NCI-H82 treated with DMSO at 0.1 percent for 48 hours (cell line): Measurements from ENCODE around the gene DBF4B.

Experiments used
- DNase-seq: peaks from one replicate; lab custom pipeline; 2025; ENCODE audit not compliant: unreplicated experiment; lab: John Stamatoyannopoulos, UW

DBF4B gene

DNA sequence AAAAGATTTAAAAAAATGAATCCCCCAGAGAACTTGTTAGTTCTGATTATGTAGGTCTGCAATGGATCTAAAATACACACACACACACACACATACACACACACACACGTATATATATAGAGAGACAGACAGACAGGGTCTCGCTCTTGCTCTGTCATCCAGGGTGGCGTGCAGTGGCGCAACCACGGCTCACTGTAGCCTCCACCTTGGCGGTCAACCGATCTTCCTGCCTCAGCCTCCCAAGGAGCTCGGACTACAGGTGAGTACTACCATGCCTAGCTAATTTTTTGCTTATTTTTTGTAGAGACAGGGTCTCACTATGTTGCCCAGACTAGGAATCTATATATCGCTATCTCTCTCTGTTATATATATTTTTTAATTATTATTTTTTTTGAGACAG is 88.3 kb downstream of the DBF4B start:
- DNase-seq: no peak

DNA sequence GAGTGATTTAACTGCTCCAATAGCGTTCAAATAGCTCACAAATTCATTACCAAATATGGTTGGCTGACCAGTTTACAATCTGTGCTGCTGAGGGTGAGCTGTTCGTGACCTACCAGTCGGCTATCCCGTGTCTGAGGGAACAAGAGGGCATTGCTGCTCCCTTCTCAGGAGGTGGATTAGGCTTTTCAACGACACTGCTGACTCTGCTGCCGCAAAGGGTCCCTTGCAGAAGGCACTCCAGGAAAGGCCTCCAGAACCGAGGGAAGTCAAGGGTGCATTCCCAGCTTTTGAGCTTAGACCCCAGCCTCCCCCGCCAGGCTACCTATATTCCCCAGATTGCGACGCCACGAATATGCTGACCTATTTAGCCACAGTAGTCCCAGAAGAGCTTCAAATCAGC is 89.3 kb downstream of the DBF4B start:
- DNase-seq: no peak

DNA sequence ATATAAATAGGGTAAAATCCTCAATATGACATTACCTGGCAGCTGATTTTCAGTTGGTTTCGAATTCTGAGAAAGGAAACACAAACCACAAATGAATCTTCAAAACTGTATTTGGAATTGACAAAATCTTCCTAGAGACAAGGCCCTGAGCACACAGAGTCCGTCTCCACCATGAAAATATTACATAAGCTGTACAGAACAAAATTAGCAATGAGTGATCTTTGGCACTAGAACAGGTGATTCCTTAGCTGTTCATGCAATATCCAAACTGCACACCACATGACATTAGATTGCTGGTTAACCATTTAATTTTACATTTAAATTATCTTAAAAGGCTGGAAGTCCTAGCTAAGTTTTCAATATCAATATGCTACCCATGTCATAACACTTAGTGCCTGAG is 89.9 kb downstream of the DBF4B start:
- no peak for DNase-seq
